ENCODE measurements around the gene TRIOBP.

TRIOBP gene

GRCh38 chr22:37818409-37819104, 121.7 kb downstream of the TRIOBP start:
- H3K4me1 Mint-ChIP-seq = peaks cover 38% of the 10 kb centered on the region
- peak; percentile 70 for DNase-seq
- H3K27ac Mint-ChIP-seq = no peak overlapping the region
- H3K36me3 Mint-ChIP-seq (ENCODE audit: low read depth) = peaks cover 4% of the 10 kb centered on the region
- H3K27me3 Mint-ChIP-seq (ENCODE audit: low read depth, poor library complexity) = peaks cover 54% of the 10 kb centered on the region
- peak; percentile 18 for TF ChIP-seq CTCF (IDR thresholded peaks at IDR 0.05)
- H3K4me3 Mint-ChIP-seq = peak overlapping the region; percentile 71
- no peaks in the 10 kb centered on the region for H3K9me3 Mint-ChIP-seq

- Mint-ChIP-seq H3K9me3 (no peaks in the 10 kb centered on the region), H3K27ac (no peak overlapping the region), H3K4me1 (peaks cover 39% of the 10 kb centered on the region), H3K36me3 (ENCODE audit: low read depth) (peaks cover 4% of the 10 kb centered on the region), H3K4me3 (peak overlapping the region; percentile 71), H3K27me3 (ENCODE audit: low read depth, poor library complexity) (peaks cover 59% of the 10 kb centered on the region)
- no peak for DNase-seq
- TF ChIP-seq CTCF (IDR thresholded peaks at IDR 0.05) = no peak
These were observed 122.2 kb downstream of the TRIOBP start for GRCh38 chr22:37819105-37819433.

DNA sequence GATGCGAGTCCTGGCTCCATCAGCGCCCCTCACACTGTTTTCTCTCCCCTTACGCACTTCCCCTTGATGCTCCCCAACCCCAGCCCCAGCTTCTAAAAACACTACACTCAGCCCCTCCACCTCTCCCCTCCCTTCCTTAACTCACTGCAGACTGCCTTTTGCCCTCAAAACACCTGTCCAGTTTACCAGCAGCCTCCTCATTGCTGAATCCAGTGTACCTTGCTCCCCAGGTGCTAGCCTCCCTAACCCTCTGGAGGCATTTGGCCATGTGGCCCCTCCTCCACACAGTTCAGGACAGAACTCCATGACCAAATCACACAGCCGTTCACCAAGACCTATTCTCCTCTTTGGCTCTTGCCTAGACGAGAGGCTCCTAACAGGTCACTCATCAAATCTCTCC, 123.5 kb downstream of the TRIOBP start:
- no peak overlapping the region for H3K27ac Mint-ChIP-seq
- peaks cover 4% of the 10 kb centered on the region for H3K36me3 Mint-ChIP-seq (ENCODE audit: low read depth)
- no peaks in the 10 kb centered on the region for H3K9me3 Mint-ChIP-seq
- TF ChIP-seq CTCF (IDR thresholded peaks at IDR 0.05) = no peak
- no peak overlapping the region for H3K4me3 Mint-ChIP-seq
- peaks cover 39% of the 10 kb centered on the region for H3K4me1 Mint-ChIP-seq
- H3K27me3 Mint-ChIP-seq (ENCODE audit: low read depth, poor library complexity) = peaks cover 70% of the 10 kb centered on the region
- no peak for DNase-seq

GRCh38 chr22:37822079-37822833, 125.4 kb downstream of the TRIOBP start:
- peak overlapping the region; percentile 10 for H3K4me3 Mint-ChIP-seq
- H3K9me3 Mint-ChIP-seq = no peaks in the 10 kb centered on the region
- H3K27ac Mint-ChIP-seq = no peak overlapping the region
- peaks cover 4% of the 10 kb centered on the region for H3K36me3 Mint-ChIP-seq (ENCODE audit: low read depth)
- peaks cover 83% of the 10 kb centered on the region for H3K27me3 Mint-ChIP-seq (ENCODE audit: low read depth, poor library complexity)
- peaks cover 45% of the 10 kb centered on the region for H3K4me1 Mint-ChIP-seq
- TF ChIP-seq CTCF (IDR thresholded peaks at IDR 0.05) = no peak
- DNase-seq = peak; percentile 20

- Mint-ChIP-seq H3K36me3 (ENCODE audit: low read depth) (peaks cover 5% of the 10 kb centered on the region), H3K27ac (no peak within 1 kb of the TSS), H3K4me3 (peak within 1 kb of the TSS; percentile 60), H3K9me3 (no peaks in the 10 kb centered on the region), H3K27me3 (ENCODE audit: low read depth, poor library complexity) (peaks cover 83% of the 10 kb centered on the region), H3K4me1 (peaks cover 37% of the 10 kb centered on the region)
- TF ChIP-seq CTCF (IDR thresholded peaks at IDR 0.05) = no peak
- no peak for DNase-seq
These were observed 126.5 kb downstream of the TRIOBP start, which contains the start of gene GALR3 for GRCh38 chr22:37823134-37823985. Gene GALR3, plus strand, starts transcription at chr22:37823382. Its CDS starts 25 bp downstream, at chr22:37823407.

Measured in nephron progenitor cell (in vitro differentiated cells).